ENCODE data around the gene TMEM250.

DNA sequence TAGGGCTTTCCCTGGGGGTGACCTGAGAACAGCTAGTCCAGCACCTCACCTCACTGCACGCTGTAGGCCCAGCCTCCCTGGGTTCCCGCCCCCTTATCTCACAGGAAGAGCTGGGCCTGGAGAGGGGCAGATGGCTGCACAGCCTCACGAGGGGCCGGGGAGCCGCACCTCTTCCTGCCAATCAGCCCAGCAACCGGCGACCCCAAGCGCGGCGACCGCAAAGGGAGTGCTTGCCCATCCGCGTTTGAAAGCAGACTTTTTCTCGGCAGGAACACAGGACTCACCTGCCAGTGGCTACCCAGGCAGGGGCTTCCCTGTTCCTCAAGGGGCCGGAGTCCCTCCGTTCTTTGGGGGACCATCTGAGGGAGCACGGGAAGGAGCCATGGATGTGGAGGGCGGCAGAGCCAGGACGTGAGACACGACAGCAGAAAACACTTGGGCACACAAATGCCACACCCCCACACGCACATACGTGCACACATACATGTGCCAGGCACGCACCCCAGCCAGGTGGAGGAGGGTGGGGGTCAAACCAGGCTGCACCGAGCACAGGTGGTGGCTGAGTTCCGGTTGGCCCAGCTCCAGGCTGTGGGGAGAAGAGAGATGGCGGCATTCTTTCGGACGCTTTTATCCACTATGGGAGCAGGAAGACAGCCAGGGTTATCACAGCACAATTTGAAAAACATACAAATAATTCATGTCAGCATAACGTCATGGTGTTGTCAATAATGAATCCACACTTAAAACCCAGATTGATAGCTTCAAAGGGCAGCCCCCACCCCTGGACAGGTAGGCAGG is 11.3 kb downstream of the TMEM250 start:
- TF ChIP-seq TAF1 (IDR thresholded peaks at IDR 0.05; ENCODE audit: low read depth, low read length) (no peak), POLR2A (IDR thresholded peaks at IDR 0.05; ENCODE audit: low read depth, low read length) (no peak)
